Measurements from ENCODE around the gene KLHL29. TPM values are rescaled to one million over a fixed set of nuclear protein-coding genes. Genes with fewer than 3 reads are reported as not detected.

Gene KLHL29
- total RNA-seq, 1 donor from 2014 or later: 3.4 TPM

DNA sequence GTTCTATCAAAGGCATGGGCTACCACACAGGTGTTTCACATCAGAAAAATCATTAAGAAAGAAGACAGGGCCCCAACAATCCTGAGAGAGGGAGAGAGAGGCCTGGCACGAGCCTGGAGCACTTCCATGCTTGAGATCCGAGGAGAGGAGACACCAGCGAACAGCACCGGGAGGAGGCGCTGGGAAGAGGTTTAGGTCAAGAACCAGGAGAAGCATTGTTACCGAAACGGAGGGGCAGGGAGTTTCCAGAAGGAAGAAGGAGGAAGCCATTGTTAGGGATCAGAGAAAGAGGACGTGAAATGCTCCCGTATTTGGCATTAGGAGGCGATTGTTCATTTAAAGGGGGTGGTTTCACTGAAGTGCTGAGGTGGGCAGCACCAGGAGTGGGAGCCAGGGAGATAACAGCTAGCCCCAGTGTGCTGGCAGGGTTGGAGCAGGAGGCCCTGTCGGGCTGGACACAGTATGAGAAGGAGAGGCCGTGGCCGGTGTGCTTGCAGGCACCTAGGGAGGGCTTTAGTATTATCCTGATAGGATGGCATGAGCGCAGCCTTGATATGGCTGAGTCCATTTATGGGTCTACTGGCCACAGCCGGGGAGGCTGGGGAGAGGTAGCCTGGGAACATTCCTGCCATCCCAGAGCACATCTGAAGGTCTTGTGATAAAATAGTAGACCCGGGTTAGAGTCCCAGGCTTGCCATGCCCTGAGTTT lies 244.9 kb downstream of the KLHL29 start:
- no peak for DNase-seq (ENCODE audit: low read depth in 2 of 2)

DNA sequence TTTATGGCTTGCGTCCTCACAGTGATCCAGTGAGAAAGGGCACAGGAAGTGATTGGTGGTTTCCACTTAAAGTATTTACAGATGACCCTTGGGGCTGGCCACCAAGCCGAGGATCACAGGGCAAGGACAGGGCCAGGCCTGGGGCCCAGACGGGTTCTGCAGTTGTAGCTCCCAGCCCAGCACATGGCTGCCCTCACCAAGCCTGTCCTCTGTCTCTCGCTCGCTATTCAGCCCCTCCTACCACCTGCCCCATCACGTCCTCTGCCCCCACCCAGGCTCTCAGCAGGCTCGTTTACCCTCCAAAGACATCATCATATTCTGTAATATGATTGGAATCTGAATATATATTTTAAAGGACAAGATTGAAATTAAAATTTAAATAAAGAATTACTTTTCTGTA lies 246.0 kb downstream of the KLHL29 start:
- DNase-seq (ENCODE audit: low read depth in 2 of 2): no peak

DNA sequence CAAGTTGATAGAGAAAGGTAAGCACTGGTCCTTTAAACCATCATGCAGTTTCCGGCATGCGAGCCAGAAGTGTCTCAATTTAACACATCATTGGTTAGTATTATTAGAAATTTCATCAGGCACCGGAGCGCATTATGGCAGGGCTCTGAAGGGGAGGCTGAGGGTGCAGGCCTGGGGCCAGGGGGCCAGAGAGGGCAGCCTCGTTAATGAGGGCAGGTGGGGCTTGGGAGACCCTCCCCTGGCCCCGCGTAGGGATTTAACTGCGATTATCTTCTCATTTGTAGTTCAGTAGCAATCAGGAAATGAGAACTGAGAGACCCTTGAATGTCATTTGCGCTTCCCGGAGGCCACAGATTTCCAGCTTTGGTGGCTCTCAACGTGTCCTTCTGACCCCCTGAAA lies 246.4 kb downstream of the KLHL29 start:
- DNase-seq (ENCODE audit: low read depth in 2 of 2): no peak

DNA sequence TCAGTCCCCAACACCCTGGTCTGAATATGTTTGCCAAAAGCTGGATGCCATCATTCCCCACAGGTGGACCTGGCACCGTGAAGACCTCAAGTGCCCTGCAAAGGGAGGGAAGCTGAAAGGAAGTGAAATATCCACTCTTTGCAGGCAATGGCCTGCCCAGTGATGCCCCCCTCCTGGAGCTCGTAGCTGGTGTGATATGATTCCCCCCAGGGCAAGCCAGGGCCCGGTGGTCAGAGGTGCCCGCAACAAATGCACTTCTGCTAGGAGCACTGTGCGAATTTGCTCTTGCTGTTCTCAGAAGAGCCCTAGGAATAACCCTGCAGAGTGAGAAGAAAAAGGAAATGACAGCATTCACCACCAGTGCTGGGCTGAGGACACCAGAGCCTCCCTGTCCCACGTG lies 247.4 kb downstream of the KLHL29 start:
- DNase-seq (ENCODE audit: low read depth in 2 of 2): no peak

DNA sequence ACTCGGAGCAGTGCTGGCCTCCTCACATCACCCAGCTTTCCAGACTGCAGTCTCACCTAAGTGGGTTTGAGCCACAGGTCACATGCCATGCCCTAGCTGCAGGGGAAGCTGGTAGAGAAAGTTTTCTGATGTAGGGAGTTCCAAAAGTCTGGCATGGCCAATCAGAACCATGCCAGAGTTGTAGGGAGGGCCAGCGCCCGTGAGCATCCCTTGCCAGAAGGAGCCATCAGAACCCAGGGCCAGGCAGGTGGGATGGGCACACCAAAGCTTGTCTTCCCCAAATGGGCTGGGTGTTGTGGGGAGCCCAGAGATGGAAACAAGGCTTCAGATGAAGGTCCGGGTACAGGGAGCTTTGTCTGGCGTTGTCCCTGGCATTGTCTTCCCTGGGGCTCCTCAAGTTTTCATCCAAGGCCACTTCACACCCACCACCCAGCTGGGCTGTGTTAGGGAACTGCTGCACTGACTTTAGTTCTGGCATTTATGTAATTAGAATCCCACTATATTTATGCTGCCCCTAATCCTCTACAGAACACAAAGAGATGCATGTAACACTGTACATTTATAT lies 247.9 kb downstream of the KLHL29 start:
- DNase-seq (ENCODE audit: low read depth in 2 of 2): no peak

DNA sequence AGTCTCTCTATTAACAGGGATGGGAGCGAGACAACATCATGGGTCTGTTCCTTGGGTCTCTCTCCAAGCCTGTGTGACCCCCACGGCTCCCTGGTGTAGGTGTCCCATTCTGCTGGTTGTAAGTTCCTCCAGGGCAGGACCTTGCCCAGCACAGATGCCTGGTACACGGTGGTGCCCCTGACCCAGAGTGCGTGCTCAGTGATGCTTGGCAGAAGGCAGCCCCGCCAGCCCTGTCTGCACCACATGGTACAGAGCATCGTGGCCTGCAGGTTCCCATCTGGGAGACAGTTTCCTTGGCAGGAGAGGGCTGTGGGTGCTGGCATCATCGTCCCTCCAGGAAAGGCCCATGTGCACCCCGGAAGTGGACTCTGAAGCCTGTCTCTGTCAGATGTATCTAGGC lies 249.0 kb downstream of the KLHL29 start:
- DNase-seq (ENCODE audit: low read depth in 2 of 2): no peak

DNA sequence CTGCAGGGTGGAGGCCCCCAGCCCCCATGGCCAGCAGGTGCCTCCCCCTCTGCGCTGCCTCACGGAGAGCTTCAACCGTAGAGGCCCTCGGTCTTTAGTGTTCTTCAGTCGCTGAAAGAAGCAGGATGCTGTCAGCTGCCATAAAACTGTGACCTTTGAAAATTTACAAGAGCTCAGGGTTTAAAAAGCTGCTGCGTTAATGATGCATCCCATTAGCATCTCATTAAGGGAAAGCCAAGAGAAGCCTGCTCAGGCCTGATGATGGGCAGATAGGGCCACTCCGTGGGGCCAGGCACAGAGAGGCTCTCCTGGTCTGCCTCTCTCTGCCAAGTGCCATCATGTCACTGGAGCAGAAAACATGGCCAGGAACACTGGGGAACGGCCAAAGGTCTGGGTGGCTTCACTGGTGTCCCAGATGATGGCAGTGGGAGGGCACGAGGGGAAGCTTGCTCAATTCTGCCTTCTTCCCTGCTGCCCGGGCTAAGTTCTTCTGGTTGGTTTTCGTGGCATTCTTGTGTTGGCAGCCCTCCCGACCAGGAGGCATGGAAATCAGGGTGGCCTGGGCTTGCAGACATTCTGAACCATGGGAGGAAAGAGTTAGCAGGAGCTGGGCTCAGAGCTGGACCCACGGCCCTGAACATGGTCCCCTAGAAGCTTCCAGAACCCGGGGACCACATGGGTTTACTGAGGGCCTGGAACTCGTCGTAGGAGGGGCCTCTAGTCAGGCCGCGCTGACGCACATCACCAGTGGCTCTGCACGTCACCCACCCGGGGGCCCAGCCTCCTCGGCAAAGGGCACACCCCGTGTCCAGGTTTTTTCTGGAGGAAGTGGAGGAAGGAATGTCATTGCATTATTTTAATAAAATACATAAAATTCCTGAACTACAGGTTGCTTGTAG lies 250.7 kb downstream of the KLHL29 start:
- no peak for DNase-seq (ENCODE audit: low read depth in 2 of 2)

DNA sequence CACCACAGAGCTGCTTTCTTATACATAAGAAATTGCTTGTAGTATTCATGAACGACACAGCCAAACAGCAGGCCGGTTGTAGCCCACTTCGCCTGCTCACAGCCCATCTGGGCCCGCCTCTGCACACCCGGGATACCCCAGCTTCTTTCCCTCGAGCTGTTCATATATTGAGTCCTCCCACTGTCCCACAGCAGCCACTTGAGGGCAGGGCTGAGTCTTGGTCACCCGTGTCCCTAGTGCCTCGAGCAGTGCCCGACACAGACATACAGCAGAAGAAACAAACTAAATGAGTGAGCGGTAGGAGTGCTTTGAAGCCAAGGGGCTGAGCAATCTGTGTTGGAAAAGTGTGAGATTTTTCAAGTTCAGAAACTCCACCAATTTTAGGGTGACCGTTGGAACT lies 251.4 kb downstream of the KLHL29 start:
- DNase-seq (ENCODE audit: low read depth in 2 of 2): peak; percentile 51 to 57

DNA sequence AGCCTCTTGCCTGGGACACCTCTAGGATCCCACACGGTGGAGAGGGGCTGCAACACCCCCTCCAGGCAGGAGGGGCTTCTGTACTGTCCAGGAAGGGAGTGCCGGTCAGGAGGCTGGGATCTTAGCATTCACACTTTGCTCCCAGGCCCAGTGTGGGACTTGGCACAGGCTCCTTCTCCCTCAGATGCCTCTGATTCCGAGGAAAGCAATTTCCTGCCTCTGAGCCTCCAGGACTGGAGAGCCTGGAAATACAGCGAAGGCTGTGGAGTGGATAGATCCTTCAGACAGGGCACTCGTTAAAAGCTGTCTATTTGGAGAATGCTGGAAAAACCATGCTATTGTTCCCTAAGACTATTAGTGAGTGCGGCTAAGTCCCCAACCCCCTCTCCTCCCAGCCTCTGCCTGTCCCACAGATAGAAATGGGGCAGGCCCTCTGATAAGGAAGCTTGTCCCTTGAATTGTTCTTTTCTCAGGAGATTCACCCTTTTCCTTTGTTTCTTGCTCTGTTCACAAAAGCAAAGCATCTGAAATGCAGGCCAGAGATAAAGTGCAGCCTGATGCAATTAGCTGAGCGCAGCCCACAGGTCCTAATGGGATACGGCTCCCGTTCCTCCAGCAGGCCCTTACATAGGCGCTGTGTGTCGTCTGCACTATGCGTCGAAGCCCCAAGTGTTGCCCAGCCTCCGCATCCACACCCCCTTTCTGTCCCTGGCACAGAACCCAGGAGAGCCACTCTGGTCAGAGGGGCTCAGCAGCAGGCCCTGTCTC lies 252.2 kb downstream of the KLHL29 start:
- DNase-seq (ENCODE audit: low read depth in 2 of 2): peak in 1 of 2 donors; percentile 78

DNA sequence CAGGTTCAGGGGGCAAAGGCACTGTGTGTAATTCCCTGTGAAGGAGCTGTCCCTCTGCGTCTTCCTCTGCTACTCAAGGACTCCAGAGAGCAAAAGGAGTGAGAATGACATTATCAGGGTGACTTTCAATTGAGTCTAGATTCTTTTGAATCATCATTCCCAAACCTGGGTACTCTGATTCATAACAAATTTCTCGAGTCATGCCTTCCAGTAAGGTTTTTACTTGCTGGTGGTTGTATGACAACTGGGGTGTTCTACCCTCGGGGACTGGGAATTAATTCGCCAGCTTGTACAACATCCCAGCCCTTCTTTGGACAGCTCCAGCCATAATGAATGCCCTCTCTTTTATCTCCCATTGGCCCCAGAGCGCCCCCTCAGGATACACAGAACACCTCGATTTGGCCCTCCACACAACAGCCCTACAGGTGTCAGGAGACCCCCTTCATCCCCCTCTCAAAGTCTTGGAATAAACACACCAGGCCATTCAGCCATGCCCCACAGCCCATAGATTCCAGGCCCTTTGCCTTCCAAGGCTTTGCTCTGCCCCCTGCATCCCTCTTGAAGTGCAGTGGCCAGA lies 254.5 kb downstream of the KLHL29 start:
- DNase-seq (ENCODE audit: low read depth in 2 of 2): no peak

DNA sequence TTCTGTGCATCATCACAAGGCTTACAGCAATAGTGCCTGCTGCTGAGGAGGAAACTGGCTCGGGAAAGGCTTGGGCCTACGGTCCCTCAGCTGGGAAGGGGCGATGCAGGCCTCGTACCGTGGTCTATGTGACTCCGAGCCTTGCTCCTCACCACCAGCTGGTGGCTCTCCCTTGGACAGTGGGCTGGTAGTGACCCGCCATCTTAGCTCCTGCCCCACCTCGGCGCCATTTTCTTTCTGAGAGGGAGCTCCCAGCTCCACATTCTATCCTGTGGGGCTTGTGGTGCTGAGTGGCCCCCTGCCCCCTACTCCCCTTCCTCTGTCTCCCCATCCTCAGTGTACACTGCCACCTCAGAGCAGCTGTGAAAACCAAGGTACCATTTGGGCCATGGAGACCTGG lies 255.7 kb downstream of the KLHL29 start:
- DNase-seq (ENCODE audit: low read depth in 2 of 2): no peak

DNA sequence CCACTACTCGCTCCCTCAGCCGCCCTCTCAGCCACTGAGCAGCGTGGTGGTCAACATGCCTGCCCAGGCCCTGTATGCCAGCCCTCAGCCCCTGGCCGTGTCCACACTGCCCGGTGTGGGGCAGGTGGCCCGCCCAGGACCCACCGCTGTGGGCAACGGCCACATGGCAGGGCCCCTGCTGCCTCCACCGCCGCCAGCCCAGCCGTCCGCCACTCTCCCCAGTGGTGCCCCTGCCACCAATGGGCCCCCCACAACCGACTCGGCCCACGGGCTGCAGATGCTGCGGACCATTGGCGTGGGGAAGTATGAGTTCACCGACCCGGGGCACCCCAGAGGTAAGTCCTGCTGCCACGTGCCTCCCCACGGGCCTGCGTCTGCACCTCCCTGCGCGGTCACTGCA lies 257.5 kb downstream of the KLHL29 start:
- no peak for DNase-seq (ENCODE audit: low read depth in 2 of 2)

DNA sequence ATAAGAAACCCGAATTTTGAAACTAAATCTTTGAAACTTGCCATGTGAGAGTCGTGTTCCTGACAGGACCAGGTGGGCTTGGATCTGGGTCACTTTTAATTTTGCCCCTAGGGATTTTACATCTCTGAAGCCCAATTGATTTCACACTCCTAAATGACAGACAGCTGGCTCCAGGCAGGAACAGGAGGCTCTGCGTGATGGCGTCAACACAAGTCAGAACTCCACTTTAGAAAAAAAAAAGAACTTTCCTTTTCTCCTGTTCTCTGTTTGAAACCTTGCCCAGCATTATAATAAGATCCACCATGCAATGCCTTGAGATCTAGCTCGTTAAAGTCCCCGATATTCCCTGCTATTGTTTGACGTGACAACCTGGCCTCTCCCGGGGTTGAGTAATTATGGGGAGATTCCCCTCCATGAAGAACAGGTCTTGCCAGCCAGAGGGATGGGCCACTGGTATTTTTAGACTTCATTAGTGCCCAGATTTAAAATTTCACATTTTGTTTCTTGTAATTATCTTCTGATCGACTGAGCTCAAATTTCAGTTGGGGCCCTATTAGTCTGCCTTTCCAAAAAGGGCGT lies 260.3 kb downstream of the KLHL29 start:
- no peak for DNase-seq (ENCODE audit: low read depth in 2 of 2)

DNA sequence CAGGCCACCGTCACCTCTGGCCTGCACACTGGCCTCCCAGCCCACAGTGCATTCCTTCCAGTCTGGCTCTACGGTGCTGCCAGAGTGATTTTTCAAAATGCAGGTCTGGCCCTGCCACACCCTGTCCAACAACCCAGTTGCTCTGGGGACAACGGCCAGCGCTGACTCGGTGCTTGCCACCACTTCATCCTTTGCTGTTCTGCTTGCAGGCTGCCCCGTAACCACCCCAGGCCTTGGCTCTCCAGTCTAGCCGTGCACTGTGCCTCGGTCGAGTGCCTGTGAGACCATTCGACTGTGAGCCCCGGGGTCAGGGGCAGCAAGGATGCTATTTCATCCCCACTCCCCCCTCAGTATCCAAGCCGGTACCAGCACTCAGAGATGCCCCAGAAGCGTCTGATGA lies 262.6 kb downstream of the KLHL29 start:
- no peak for DNase-seq (ENCODE audit: low read depth in 2 of 2)

DNA sequence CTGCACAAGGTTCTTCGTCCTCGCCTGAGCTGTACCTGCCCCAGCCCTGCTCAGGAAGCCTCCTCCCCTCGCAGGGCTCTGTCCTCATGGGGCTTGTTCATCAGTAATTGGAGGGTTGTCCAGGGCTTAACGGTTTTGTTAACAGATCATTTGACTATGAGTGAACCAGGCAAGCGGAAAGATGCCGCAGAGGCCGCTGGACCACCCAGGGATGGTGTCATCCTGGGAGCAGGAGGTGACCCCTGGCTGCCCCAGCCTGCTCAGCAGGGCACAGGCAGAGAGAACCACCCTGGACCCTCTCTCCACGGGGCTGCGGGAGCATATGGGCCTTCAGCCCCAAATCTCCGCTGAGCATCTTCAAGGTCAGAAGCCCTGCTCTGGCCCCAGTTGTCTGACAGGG lies 264.3 kb downstream of the KLHL29 start:
- DNase-seq (ENCODE audit: low read depth in 2 of 2): no peak

DNA sequence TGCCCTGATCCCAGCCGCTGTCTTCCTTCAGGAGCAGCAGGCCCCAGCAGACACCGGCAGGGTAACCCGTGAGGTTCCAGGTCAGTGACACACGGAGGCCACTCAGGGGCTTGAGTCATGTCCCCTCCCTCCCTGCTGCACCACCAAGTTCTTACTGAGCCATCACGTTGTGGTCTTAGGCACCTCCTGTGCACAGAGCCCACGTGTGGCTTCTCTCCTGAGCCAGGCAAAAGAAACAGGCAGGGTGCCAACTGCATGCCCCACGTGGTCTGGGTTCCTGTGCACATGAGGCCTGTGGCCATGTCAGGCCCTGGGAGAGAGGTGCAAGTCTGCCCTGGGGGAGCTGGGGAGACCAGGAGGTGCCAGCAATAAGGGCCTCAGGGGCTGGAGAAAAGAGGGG lies 264.8 kb downstream of the KLHL29 start:
- peak; percentile 54 to 68 for DNase-seq (ENCODE audit: low read depth in 2 of 2)

DNA sequence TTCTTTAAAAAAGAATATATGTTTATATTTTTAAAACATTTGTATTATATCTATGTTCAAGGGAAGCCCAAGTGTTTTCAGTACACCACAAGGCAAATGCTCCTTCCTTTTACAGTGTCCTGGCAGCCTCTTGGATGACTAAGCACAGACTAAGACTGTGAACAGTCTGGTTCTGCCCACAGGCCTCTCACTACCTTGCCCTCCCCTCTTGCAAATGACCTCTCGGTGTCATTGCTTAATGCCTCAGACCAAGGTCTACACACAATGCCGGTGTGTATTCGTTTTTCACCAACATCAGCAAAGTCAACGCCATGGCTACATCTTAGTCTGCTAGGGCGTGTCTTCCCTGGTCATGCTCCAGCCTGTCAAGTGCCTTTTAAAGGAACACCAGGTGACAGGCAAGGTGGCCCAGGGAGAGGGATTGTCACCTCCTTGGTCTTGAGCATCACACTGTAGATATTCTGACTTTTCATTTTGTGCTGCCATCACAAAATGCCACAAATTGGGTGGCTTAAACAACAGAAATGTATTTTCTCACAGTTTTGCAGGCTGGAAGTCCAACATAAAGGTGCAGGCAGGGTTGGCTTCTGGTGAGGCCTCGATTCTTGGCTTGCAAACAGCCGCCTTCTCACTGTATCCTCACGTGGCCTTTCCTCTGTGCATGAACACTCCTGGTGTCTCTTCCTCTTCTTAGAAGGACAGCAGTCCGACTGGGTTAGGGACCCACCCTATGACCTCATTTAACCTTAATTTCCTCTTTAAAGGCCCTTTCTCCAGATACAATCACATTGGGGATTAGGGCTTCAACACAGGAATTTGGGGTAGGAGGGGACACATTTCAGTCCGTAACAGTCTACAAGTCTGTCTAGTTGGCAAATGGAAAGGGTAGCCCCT lies 266.5 kb downstream of the KLHL29 start:
- peak in 1 of 2 donors; percentile 70 for DNase-seq (ENCODE audit: low read depth in 2 of 2)

DNA sequence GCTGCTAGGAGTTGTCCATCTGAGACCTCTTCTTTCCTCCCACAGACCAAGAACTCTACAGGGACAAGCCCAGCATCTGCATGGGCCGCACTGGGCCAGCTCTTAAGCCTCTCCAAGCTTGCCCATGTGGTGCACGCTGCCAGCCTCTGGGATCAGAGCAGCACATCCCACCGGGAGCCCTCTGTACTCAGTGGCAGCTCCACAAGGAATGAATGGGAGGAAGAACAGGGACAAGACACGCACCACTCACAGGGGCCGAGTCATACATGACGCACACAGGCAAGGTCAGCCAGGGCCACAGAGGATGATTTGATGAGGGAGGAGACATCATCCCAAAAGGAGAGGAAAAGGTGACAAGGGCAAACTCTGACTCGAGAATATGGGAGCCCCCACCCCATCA lies 268.3 kb downstream of the KLHL29 start:
- no peak for DNase-seq (ENCODE audit: low read depth in 2 of 2)

DNA sequence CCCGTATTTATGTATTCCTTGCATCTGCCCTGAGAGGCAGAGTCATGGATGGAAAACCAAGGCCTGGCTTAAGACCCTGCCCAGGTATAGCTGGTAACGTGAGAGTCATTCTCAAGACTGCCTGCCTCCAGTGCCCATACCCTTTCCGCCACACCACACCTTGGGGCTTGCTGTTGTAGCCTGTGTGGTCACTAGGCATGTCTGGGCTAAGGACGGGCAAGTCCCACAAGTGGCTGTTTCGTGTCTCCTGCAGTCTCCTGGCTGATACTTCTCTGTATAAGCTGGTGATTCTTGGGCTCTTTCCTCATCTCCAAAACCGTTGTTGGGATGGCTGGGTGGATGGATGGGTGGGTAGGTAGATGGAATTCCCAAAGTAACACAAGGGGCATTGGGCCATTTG lies 269.8 kb downstream of the KLHL29 start:
- DNase-seq (ENCODE audit: low read depth in 2 of 2): no peak

DNA sequence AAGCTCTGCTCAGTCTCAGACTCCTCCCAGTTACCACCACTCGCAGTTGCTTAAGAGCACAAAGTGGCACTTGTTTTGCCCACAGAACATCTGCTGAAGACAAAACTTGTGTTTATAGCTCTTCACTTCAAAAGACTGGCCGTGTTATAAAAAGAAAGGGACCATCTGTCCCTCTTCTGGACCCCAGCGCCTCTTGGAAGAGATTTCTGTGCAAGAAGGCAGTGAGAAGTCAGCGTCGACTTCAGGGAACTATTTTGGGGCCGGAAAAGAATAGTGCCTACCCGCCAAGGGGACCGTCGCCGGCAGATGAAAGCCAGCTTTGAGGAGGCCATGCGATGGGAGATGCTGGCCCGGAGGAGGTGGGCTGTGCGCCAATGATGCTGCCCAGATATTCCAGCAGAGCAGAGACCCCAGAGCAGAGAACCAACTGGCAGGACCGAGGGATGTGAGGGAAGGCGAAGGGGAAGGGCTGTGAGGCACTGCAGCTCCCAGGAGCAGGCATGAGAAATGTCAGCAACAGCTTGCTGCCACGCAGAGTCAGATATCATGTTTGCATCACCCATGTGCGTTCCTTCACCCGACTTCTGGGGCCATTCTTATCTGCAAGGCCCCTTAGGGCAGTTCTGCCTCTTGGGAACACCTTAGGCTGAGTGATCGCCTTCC lies 271.1 kb downstream of the KLHL29 start:
- no peak for DNase-seq (ENCODE audit: low read depth in 2 of 2)
